ENCODE data around the gene ARMH3.

ARMH3 gene

DNA sequence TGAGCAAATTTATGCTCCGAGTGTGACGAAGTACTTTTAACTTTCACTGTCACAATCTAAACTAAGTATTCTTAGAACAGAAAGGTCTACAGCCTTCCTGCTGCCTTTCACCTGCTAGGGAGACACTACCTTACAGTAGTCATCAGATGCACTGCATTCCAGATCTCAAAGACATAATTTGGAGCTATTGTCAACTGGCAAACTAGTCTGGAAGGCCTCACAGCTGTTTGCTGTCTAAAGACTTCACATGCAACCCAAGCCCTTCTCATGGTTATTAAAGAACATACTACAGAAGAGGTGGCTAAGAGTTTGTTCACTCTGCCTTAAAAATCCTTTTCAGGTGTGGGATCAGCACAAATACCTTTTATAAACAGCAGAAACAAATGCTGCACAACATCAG is 120.5 kb downstream of the ARMH3 start:
- DNase-seq: no peak

GRCh38 chr10:101934686-101935305 is 121.2 kb downstream of the ARMH3 start:
- no peak for DNase-seq

DNA sequence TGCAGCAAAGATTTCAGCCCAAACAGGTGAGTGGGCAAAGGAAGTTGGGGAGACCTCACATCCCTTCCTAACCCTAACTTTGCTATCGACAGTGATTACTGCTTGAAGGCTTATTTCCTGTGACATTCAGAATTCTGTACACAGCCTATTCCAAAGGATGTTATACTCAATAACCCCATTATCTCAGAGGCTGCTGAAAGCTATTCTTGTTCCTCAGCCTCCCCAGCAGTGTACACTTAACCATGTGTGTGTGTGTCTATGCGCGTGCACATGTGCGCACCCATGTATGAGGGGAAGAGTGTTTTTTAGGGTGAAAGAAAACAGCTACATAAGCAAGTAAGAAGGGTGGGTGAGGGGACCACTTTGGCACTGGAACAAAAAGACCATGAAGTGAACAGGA is 122.0 kb downstream of the ARMH3 start:
- DNase-seq: no peak

DNA sequence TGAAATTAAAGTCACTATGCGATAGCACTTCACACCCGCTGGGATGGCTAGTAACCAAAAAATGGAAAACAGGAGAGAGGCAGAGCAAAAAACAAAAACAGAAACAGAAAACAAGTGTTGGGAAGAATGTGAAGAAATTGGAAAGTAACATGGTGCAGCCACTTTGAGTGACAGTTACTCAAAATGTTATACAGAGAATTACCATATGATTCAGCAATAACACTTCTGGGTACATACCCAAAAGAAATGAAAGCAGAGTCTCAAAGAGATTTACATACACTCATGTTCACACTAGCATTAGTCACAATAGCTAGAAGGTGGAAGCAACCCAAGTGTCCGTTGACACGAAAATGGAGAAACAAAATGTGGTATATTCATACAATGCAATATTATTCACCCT is 123.8 kb downstream of the ARMH3 start:
- DNase-seq: no peak

DNA sequence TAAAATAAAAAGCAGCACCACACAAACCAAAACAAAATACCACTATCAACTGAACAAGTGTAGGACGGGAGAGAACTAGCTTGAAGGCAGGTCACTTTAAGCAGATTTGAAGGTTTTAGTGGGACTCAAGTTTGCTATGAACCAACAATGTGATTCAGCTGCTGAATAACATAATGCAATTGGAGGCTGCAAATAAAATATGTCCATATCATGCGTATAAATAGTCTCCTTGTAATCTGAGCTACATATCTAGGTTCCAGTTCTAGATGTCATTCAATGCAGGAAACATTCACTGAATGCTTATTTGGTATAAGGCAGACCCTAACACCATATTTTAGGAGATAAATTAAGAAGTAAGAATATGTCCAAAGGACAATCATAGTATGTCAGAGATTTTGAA is 130.9 kb downstream of the ARMH3 start:
- no peak for DNase-seq

DNA sequence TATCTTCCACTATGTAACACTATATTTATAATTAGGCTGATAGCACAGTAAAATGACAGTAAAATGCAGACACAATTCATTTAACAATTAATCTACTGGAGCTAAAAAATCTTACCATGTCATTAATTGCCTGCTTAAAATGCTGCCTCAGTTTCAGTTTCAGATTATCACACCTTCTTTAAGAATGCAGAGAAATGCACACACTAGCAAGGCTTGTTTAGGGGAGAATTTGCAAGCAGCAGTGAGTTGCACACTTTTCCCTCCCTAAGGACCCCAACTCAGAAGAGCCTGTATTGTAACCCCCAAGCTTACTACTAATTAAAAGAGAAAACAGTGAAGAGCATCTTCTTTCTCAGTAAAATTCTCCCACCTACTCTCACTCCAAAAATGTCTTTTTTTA is 132.7 kb downstream of the ARMH3 start:
- no peak for DNase-seq

DNA sequence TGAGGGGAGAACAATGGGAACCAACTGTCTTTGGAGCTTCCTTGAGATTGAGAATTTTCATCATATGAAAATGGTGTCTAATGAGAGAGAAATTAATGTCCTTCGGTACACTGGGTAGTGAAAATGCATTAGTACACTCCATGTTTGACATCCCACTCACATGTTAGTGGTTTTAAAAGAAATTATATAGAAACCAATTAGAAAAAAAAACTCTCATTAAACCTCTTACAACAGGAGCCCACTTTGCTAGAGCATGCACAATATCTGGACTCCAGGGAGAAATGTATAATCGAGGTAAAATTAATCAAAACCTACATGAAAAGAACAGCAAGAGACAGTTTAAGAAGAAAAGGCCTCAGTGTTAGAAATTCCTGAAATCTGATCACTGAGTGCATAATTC is 133.1 kb downstream of the ARMH3 start:
- DNase-seq: no peak

GRCh38 chr10:101920546-101920945 is 135.4 kb downstream of the ARMH3 start:
- no peak for DNase-seq

- DNase-seq: no peak
These were observed 136.8 kb downstream of the ARMH3 start for GRCh38 chr10:101919026-101919770.

GRCh38 chr10:101912561-101913179 is 143.3 kb downstream of the ARMH3 start:
- DNase-seq: no peak

GRCh38 chr10:101906586-101907183 is 149.3 kb downstream of the ARMH3 start:
- no peak for DNase-seq

- DNase-seq: no peak
These were observed 150.7 kb downstream of the ARMH3 start for GRCh38 chr10:101905251-101905650.

- DNase-seq: peak; percentile 11 to 38
These were observed 152.0 kb downstream of the ARMH3 start for GRCh38 chr10:101903827-101904550.

GRCh38 chr10:101902820-101903145 is 153.2 kb downstream of the ARMH3 start:
- no peak for DNase-seq

DNA sequence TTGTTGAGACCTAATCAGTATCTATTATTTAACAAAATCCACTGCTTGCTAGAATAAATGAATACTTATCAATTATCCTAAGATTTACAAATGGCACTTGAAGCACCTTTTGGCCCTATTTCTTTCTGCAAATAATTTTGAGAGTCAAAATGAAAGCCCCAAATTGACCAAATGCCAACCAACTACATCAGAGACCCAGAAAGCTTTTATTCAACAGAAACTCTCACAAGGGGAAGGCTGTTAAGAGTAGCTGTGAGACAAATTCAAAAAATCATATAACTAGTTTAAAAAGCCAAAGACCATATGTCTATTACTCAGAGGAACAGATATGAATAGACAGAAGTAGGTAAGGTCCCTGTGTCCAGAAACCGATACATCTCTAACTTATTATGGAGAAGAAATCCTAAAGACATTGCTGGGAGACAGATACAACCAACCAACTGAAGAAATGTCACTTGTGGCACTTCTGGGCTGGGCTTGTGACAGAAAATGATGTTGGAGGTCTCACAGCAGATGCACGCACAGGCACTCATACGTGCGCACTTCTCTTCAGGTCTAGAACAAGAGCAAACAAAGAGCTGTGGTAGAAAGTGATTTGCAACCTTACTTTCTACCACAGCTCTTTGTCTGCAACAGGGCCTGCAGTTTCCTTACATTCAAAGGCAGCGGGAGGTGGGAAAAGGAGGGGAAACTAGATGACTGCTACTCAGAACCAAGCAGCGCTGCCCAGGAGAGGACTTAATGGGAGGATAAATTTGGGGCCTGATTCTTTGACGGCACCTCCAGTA is 153.7 kb downstream of the ARMH3 start:
- DNase-seq: no peak

- DNase-seq: no peak
These were observed 154.6 kb downstream of the ARMH3 start for GRCh38 chr10:101901340-101901739.

DNA sequence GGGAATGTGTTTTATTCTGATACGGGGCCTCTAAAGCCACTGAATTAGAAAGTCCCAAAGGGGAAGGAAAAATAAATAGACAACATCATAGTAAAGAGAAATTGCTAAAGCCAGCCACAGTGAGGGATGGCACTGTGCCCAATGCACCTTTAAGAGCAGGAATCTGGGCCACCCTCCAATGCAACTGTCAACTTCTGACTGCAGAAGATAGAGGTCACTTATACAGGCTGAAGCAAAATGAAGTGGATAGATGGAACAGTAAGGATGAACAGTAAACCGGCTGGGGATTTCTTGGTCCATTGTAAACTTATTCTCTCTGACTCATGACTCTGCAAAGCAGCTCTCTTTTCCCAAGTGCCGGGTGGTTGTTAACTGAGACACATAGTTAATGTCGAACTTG is 158.3 kb downstream of the ARMH3 start:
- peak in 1 of 2 experiments; percentile 8 for DNase-seq

- no peak for DNase-seq
These were observed 159.6 kb downstream of the ARMH3 start for GRCh38 chr10:101896225-101896877.

DNA sequence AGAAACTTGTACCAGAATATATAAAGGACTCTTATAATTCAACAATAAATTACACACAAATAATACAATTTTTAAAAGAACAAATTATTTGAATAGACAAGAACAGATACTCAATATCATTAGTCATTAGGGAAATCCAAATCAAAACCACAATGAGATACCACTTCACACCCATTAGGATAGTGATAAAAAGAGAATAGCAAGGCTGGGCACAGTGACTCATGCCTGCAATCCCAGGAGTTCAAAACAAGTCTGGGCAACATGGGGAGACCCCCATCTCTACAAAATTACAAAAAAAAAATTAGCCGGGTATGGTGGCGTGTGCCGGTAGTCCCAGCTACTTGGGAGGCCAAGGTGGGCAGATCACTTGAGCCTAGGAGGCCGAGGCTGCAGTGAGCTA is 160.2 kb downstream of the ARMH3 start:
- DNase-seq: no peak

DNA sequence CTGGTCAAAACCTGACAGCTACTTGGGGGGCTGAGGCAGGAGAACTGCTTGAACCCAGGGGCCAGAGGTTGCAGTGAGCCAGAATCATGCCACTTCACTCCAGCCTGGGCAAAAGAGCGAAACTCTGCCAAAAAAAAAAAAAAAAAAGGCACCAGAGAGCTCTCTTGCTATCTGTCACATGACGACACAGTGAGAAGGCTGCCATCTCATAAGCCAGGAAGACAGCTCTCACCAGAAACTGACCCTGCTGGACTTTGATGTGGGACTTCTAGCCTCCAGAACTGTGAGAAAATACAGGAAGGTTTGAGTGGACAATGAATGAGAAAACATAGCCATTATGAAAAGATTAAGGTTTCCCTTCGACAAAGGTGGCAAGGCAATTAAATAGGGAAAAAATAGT is 161.2 kb downstream of the ARMH3 start:
- DNase-seq: no peak

DNA sequence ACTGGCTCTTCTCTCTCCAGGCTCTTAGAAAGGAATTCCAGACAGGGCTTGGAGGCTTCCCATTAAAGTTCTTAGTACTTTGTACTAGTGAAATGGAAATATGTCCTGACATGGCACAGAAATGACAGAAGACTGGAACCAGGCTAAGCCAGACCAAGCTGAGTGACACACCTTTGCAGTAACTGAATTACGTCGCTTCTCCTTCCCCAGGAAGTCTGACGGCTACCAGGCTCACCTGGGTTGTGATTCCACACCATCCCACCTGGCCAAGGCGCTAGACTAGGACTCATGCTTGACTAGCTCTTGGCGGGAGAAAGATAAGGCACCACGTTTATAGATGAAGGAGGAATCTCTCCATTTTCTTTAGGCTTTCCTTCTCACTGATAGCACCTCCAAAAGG is 161.7 kb downstream of the ARMH3 start:
- no peak for DNase-seq

GRCh38 chr10:101893510-101894120 is 162.4 kb downstream of the ARMH3 start:
- no peak for DNase-seq
